PC-9 (cell line): Measurements from ENCODE around the gene PAPOLG. TPM values are rescaled to one million over a fixed set of nuclear protein-coding genes. Genes with fewer than 3 reads are reported as not detected.

ENCODE experiments used
- BruUV-seq: library from RNA; stranded (reverse); fragments of 400-500 nt; replicated peaks from 2 replicates; lab custom pipeline; 2021; lab: Mats Ljungman, UMichigan
- CTCF ChIA-PET: fragments of 300-600 bp; sonication (Branson Sonifier 250); formaldehyde crosslinking; loops from one replicate; lab custom pipeline; 2022; ENCODE audit warnings: antibody characterized with exemption; lab: Charles Lee
- POLR2A ChIA-PET: fragments of 300-600 bp; sonication (Branson Sonifier 250); formaldehyde crosslinking; loops from one replicate; lab custom pipeline; 2022; ENCODE audit warnings: antibody characterized with exemption; ENCODE audit not compliant: unreplicated experiment; lab: Charles Lee
- DNase-seq, 2 experiments: peaks; one replicate each; pipeline versions ENCODE4 v3.0.0 to v3.0.0-alpha.2; 2015 to 2022; ENCODE audit warnings: mixed read lengths in 1 of 2
- H2AFZ ChIP-seq: fragments of 200-600 bp; sonication (generic); 2 replicates; pipeline ENCODE4 v1.8.1; 2017; ENCODE audit warnings: antibody characterized with exemption
- H3F3A ChIP-seq: fragments of 200-600 bp; sonication (generic); 2 replicates; pipeline ENCODE4 v1.8.1; 2017; ENCODE audit warnings: antibody characterized with exemption, mild to moderate bottlenecking, low read depth; ENCODE audit not compliant: insufficient read depth
- H3K27ac ChIP-seq: fragments of 200-600 bp; sonication (generic); 2 replicates; pipeline ENCODE4 v1.6.1; 2016; ENCODE audit warnings: mixed run types
- H3K27me3 ChIP-seq: fragments of 200-600 bp; sonication (generic); 2 replicates; pipeline ENCODE4 v1.6.1; 2016; ENCODE audit warnings: low read depth, mixed run types; ENCODE audit not compliant: insufficient read depth
- H3K36me3 ChIP-seq: fragments of 200-600 bp; sonication (generic); 2 replicates; pipeline ENCODE4 v1.6.1; 2016; ENCODE audit warnings: low read depth, mixed run types
- H3K4me1 ChIP-seq: fragments of 200-600 bp; sonication (generic); replicated peaks from 2 replicates; pipeline ENCODE4 v1.6.1; 2016; ENCODE audit warnings: mixed run types; ENCODE audit not compliant: insufficient read depth
- H3K4me2 ChIP-seq: fragments of 200-600 bp; sonication (generic); 2 replicates; pipeline ENCODE4 v1.6.1; 2017; ENCODE audit warnings: mixed run types
- H3K4me3 ChIP-seq: fragments of 200-600 bp; sonication (generic); 2 replicates; pipeline ENCODE4 v1.6.1; 2016; ENCODE audit warnings: mixed run types
- H3K79me2 ChIP-seq: fragments of 200-600 bp; sonication (generic); 2 replicates; pipeline ENCODE4 v1.6.1; 2017; ENCODE audit warnings: low read depth, mixed run types
- H3K9me2 ChIP-seq: fragments of 200-600 bp; sonication (generic); 2 replicates; pipeline ENCODE4 v1.8.1; 2017; ENCODE audit warnings: mild to moderate bottlenecking; ENCODE audit not compliant: insufficient read depth
- H3K9me3 ChIP-seq: fragments of 200-600 bp; sonication (generic); 2 replicates; pipeline ENCODE4 v1.8.1; 2016; ENCODE audit warnings: low read depth; ENCODE audit not compliant: insufficient read depth
- H4K20me1 ChIP-seq: fragments of 200-600 bp; sonication (generic); 2 replicates; pipeline ENCODE4 v1.8.1; 2017; ENCODE audit not compliant: insufficient read depth
- EZH2 ChIP-seq: fragments of 200-600 bp; sonication (generic); IDR thresholded peaks from 2 replicates; pipeline ENCODE4 v1.8.0; 2017; ENCODE audit warnings: antibody characterized with exemption, low read depth
- intact Hi-C: fragments of 100-400 bp; cut with micrococcal nuclease; formaldehyde crosslinking; loops from one replicate; pipeline ENCODE4 v1.10.0; 2022; ENCODE audit not compliant: unreplicated experiment
- total RNA-seq: library from RNA; stranded (reverse); gene quantifications from 2 replicates; pipeline ENCODE4 v1.2.3, GENCODE V29; 2021
- TF ChIP-seq, protein P1 (sequence below): fragments of 200-600 bp; sonication (generic); conservative IDR thresholded peaks from 2 replicates; pipeline ENCODE4 v1.6.1; 2017; ENCODE audit warnings: mixed run types, antibody characterized with exemption, mild to moderate bottlenecking, moderate library complexity

Gene PAPOLG
- total RNA-seq, 1 experiment from 2014 or later = 13.7 TPM

DNA sequence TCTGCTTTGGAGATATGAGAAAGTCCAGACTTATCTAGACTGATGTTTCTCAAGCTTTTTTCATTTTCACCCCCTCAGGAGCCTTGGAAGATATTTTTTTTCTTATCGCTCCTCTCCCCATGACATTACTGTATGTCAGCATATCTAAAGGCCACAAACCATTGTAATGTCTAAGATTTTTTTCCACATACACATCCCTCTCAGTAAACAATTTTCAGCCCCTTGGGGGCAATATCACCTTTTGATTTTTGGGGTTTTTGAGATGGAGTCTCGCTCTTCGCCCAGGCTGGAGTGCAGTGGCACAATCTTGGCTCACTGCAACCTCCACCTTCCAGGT lies 65.0 kb downstream of the PAPOLG start:
- TF ChIP-seq, protein P1, sequence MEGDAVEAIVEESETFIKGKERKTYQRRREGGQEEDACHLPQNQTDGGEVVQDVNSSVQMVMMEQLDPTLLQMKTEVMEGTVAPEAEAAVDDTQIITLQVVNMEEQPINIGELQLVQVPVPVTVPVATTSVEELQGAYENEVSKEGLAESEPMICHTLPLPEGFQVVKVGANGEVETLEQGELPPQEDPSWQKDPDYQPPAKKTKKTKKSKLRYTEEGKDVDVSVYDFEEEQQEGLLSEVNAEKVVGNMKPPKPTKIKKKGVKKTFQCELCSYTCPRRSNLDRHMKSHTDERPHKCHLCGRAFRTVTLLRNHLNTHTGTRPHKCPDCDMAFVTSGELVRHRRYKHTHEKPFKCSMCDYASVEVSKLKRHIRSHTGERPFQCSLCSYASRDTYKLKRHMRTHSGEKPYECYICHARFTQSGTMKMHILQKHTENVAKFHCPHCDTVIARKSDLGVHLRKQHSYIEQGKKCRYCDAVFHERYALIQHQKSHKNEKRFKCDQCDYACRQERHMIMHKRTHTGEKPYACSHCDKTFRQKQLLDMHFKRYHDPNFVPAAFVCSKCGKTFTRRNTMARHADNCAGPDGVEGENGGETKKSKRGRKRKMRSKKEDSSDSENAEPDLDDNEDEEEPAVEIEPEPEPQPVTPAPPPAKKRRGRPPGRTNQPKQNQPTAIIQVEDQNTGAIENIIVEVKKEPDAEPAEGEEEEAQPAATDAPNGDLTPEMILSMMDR = no peak
- no peak for TF ChIP-seq EZH2
- intact Hi-C loops = no loop called here
- Histone ChIP-seq H3K79me2 (no peaks in the 10 kb centered on the region), H3K9me2 (no peaks in the 10 kb centered on the region), H3K36me3 (no peaks in the 10 kb centered on the region), H4K20me1 (no peaks in the 10 kb centered on the region), H3K27me3 (no peaks in the 10 kb centered on the region), H3K27ac (no peak overlapping the region), H2AFZ (no peak overlapping the region), H3K4me3 (no peak overlapping the region), H3K4me1 (no peaks in the 10 kb centered on the region), H3K4me2 (no peak overlapping the region), H3K9me3 (no peaks in the 10 kb centered on the region), H3F3A (no peaks in the 10 kb centered on the region)
- ChIA-PET POLR2A (no interaction called here), CTCF (no interaction called here)
- DNase-seq = no peak
- no TSS peak for BruUV-seq

DNA sequence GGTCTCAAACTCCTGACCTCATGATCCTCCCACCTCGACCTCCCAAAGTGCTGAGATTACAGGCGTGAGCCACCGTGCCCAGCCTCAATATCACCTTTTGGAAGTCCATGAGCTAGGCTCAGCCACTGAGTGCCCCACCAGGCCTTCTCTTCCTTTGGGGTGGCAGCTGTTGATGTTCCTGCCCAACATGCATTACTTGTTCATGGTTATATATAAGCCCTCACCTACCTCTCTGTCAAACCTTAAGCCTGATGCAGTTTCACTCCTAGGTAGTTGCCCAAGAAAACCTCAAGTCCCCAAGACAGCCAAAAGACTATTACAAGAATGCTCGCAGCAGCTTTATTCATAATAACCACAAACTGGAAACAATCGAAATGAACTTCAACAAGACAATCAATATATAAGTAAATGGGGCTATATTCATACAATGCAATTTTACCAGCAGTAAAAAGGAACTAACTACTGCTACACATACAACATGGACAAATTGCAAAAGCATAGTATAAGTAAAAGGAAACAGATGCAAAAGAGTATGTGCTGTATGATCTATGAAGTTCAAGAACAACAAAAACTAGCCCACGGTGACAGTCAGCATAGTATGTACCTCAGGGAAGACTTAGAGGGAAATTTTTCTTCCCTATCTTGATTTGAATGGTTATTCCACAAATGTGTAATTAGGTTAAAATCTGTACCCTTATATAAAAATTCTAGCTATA lies 65.7 kb downstream of the PAPOLG start:
- no peaks in the 10 kb centered on the region for H3F3A ChIP-seq
- H2AFZ ChIP-seq = no peak overlapping the region
- CTCF ChIA-PET = no interaction called here
- H3K4me1 ChIP-seq = no peaks in the 10 kb centered on the region
- H3K4me2 ChIP-seq = no peak overlapping the region
- no peaks in the 10 kb centered on the region for H4K20me1 ChIP-seq
- no peak overlapping the region for H3K4me3 ChIP-seq
- H3K79me2 ChIP-seq = no peaks in the 10 kb centered on the region
- H3K36me3 ChIP-seq = no peaks in the 10 kb centered on the region
- H3K27me3 ChIP-seq = no peaks in the 10 kb centered on the region
- H3K9me2 ChIP-seq = no peaks in the 10 kb centered on the region
- no peak for DNase-seq
- no TSS peak for BruUV-seq
- intact Hi-C loops = no loop called here
- POLR2A ChIA-PET = no interaction called here
- H3K27ac ChIP-seq = no peak overlapping the region
- no peaks in the 10 kb centered on the region for H3K9me3 ChIP-seq
- TF ChIP-seq EZH2 = no peak
- TF ChIP-seq, protein P1 = no peak

DNA sequence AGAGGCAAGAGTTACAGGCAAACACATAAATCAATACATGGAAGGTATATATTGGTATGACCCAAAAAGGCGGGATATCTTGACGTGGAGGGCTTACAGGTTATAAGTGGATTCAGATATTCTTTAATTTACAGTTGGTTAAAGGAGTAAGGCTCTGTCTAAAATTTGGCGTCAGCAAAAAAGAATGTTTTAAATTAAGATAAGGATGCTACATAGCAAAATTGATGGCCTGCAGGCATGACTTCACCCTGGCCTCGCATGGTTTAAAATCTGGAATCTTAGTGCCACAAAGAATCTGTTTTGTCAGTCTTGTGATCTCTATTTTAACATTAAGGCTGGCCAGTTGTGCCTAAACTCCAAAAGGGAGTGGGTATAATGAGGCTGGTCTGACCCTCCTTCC lies 66.9 kb downstream of the PAPOLG start:
- POLR2A ChIA-PET = no interaction called here
- CTCF ChIA-PET = no interaction called here

More for the DNA sequence above, 66.9 kb downstream of the PAPOLG start:
- no peak overlapping the region for H2AFZ ChIP-seq
- no peaks in the 10 kb centered on the region for H3K9me2 ChIP-seq
- H3K27ac ChIP-seq = no peak overlapping the region
- no TSS peak for BruUV-seq
- no peak overlapping the region for H3K4me2 ChIP-seq
- H3K4me3 ChIP-seq = no peak overlapping the region
- no peaks in the 10 kb centered on the region for H3K27me3 ChIP-seq
- no peak for DNase-seq
- no peaks in the 10 kb centered on the region for H4K20me1 ChIP-seq
- no peaks in the 10 kb centered on the region for H3F3A ChIP-seq
- intact Hi-C loops = no loop called here
- no peaks in the 10 kb centered on the region for H3K9me3 ChIP-seq
- TF ChIP-seq EZH2 = no peak
- TF ChIP-seq, protein P1 = no peak
- no peaks in the 10 kb centered on the region for H3K4me1 ChIP-seq
- no peaks in the 10 kb centered on the region for H3K79me2 ChIP-seq
- H3K36me3 ChIP-seq = no peaks in the 10 kb centered on the region
